ENCODE measurements around the gene LRGUK.

LRGUK gene

GRCh38 chr7:134246761-134247160 lies 119.6 kb downstream of the LRGUK start (continued):
- TF ChIP-seq ZSCAN4 (tag by site-specific recombination; IDR thresholded peaks at IDR 0.05) (no peak), ZNF10 (tag by site-specific recombination; IDR thresholded peaks at IDR 0.05) (no peak), ZNF473 (tag by site-specific recombination; IDR thresholded peaks at IDR 0.05) (no peak), ZFP37 (tag by site-specific recombination; IDR thresholded peaks at IDR 0.05) (no peak), ZNF280C (tag by site-specific recombination; IDR thresholded peaks at IDR 0.05) (no peak)

GRCh38 chr7:134248196-134248595 lies 121.1 kb downstream of the LRGUK start:
- TF ChIP-seq FEZF1 (tag by site-specific recombination; IDR thresholded peaks at IDR 0.05) (no peak), ZNF621 (tag by site-specific recombination; IDR thresholded peaks at IDR 0.05) (no peak), BCL11A (tag by site-specific recombination; IDR thresholded peaks at IDR 0.05; ENCODE audit: low read depth) (no peak), ZNF639 (tag by site-specific recombination; IDR thresholded peaks at IDR 0.05) (no peak), RBAK (tag by site-specific recombination; IDR thresholded peaks at IDR 0.05) (no peak), ZNF221 (tag by site-specific recombination; IDR thresholded peaks at IDR 0.05; ENCODE audit: borderline replicate concordance) (no peak), ZBTB17 (tag by site-specific recombination; IDR thresholded peaks at IDR 0.05) (no peak), ZNF658 (tag by site-specific recombination; IDR thresholded peaks at IDR 0.05) (no peak), ZNF112 (tag by site-specific recombination; IDR thresholded peaks at IDR 0.05) (no peak)
- TF ChIP-seq, protein P1, sequence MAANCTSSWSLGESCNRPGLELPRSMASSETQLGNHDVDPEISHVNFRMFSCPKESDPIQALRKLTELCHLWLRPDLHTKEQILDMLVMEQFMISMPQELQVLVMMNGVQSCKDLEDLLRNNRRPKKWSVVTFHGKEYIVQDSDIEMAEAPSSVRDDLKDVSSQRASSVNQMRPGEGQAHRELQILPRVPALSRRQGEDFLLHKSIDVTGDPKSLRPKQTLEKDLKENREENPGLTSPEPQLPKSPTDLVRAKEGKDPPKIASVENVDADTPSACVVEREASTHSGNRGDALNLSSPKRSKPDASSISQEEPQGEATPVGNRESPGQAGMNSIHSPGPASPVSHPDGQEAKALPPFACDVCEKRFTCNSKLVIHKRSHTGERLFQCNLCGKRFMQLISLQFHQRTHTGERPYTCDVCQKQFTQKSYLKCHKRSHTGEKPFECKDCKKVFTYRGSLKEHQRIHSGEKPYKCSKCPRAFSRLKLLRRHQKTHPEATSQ (tag by site-specific recombination; IDR thresholded peaks at IDR 0.05): no peak
- TF ChIP-seq, protein P2, sequence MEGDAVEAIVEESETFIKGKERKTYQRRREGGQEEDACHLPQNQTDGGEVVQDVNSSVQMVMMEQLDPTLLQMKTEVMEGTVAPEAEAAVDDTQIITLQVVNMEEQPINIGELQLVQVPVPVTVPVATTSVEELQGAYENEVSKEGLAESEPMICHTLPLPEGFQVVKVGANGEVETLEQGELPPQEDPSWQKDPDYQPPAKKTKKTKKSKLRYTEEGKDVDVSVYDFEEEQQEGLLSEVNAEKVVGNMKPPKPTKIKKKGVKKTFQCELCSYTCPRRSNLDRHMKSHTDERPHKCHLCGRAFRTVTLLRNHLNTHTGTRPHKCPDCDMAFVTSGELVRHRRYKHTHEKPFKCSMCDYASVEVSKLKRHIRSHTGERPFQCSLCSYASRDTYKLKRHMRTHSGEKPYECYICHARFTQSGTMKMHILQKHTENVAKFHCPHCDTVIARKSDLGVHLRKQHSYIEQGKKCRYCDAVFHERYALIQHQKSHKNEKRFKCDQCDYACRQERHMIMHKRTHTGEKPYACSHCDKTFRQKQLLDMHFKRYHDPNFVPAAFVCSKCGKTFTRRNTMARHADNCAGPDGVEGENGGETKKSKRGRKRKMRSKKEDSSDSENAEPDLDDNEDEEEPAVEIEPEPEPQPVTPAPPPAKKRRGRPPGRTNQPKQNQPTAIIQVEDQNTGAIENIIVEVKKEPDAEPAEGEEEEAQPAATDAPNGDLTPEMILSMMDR (tag by site-specific recombination; IDR thresholded peaks at IDR 0.05): no peak
- Histone ChIP-seq H3K27ac (ENCODE audit: extremely low read depth, low read depth, low read length) (no peak overlapping the region), H3K36me3 (ENCODE audit: control insufficient read depth in 2 of 2, insufficient read depth in 1 of 2, low read length in 2 of 2) (no peaks in the 10 kb centered on the region), H3K9me3 (ENCODE audit: control insufficient read depth, insufficient read depth, low read depth, low read length) (no peaks in the 10 kb centered on the region), H3K4me1 (ENCODE audit: control insufficient read depth, insufficient read depth, low read length) (peaks cover 2% of the 10 kb centered on the region; the same call in 1 of the 2 replicates), H3K4me3 (ENCODE audit: low read depth, low read length) (no peak overlapping the region)
- POLR2A ChIA-PET: no interaction called here
- CTCF ChIA-PET: no interaction called here

- H3K4me3 ChIP-seq (ENCODE audit: low read depth, low read length): no peak overlapping the region
- ChIA-PET CTCF (interaction anchor here (1.1 to 1.4 kb wide), 2 partner anchors 96 to 113 kb away, joined by 3 to 4 read pairs; no protein-coding TSS in a partner anchor), POLR2A (no interaction called here)
- TF ChIP-seq ZNF639 (tag by site-specific recombination; IDR thresholded peaks at IDR 0.05): no peak
- TF ChIP-seq ZNF654 (tag by site-specific recombination; IDR thresholded peaks at IDR 0.05; ENCODE audit: low read depth): peak; percentile 21; the same call in 1 of the 2 replicates
- no peaks in the 10 kb centered on the region for H3K9me3 ChIP-seq (ENCODE audit: control insufficient read depth, insufficient read depth, low read depth, low read length)
- no peaks in the 10 kb centered on the region for H3K36me3 ChIP-seq (ENCODE audit: control insufficient read depth in 2 of 2, insufficient read depth in 1 of 2, low read length in 2 of 2)
- H3K4me1 ChIP-seq (ENCODE audit: control insufficient read depth, insufficient read depth, low read length): no peaks in the 10 kb centered on the region
- no peak overlapping the region for H3K27ac ChIP-seq (ENCODE audit: extremely low read depth, low read depth, low read length)
Observed at GRCh38 chr7:134254311-134254710, 127.2 kb downstream of the LRGUK start.

Data from HEK293 (cell line).